Endothelial cell of umbilical vein (primary cell): ENCODE results near the gene MARCHF9. TPM values are rescaled to one million over a fixed set of nuclear protein-coding genes. Genes with fewer than 3 reads are reported as not detected.

Source experiments
- BruUV-seq: library from RNA; stranded (reverse); fragments of 400-500 nt; replicated peaks from 2 replicates; lab custom pipeline; 2021; lab: Mats Ljungman, UMichigan
- CTCF ChIA-PET: fragments of 300-600, 350-600 bp; sonication (Branson Sonifier 250); formaldehyde crosslinking; loops from one replicate; lab custom pipeline; 2021; ENCODE audit warnings: antibody characterized with exemption, inconsistent platforms; lab: Charles Lee
- POLR2A ChIA-PET: fragments of 300-600, 350-600 bp; sonication (Branson Sonifier 250); formaldehyde crosslinking; loops from one replicate; lab custom pipeline; 2021; ENCODE audit warnings: antibody characterized with exemption, inconsistent platforms; lab: Charles Lee
- DNase-seq: peaks from one replicate; pipeline ENCODE4 v3.0.0-alpha.2; 2011; ENCODE audit warnings: low read depth, low spot score
- FAIRE-seq: peaks from 2 replicates; lab custom pipeline; 2011; peaks lifted over from hg19 to GRCh38; lab: Jason Lieb, UNC
- H2AFZ ChIP-seq: 2 replicates; pipeline ENCODE4 v1.6.0; 2012; ENCODE audit warnings: low read depth, low read length, control low read depth, inconsistent platforms
- H3K27ac ChIP-seq: 2 replicates; pipeline ENCODE4 v1.5.1; 2011; ENCODE audit warnings: low read depth, mild to moderate bottlenecking, control low read depth, low read length, moderate library complexity; ENCODE audit not compliant: insufficient read depth
- H3K27me3 ChIP-seq, 2 experiments: 2 replicates each; pipeline versions ENCODE4 v1.6.0 to v1.6.1; 2011; ENCODE audit warnings: low read length in 2 of 2, mixed read lengths in 1 of 2; ENCODE audit not compliant: control insufficient read depth in 2 of 2, insufficient read depth in 2 of 2
- H3K36me3 ChIP-seq, 2 experiments: 2 replicates in 1 of 2; 3 replicates in 1 of 2; pipeline ENCODE4 v1.5.1; 2011; ENCODE audit warnings: low read length in 2 of 2, mild to moderate bottlenecking in 1 of 2, moderate library complexity in 1 of 2; ENCODE audit not compliant: control insufficient read depth in 2 of 2, insufficient read depth in 2 of 2; ENCODE audit errors: extremely low read depth in 1 of 2
- H3K4me1 ChIP-seq: 3 replicates; pipeline ENCODE4 v1.5.1; 2011; ENCODE audit warnings: mild to moderate bottlenecking, low read length; ENCODE audit not compliant: control insufficient read depth, insufficient read depth; ENCODE audit errors: extremely low read depth
- H3K4me2 ChIP-seq: 2 replicates; pipeline ENCODE4 v1.6.1; 2011; ENCODE audit warnings: low read length, control low read depth, mixed read lengths; ENCODE audit not compliant: insufficient read depth
- H3K4me3 ChIP-seq, 3 experiments: fragments of 200-600 bp in 1 of 3; sonication (generic), shearing (Covaris generic) in 1 of 3; replicated peaks in 1 of 3; 2 replicates each; pipeline ENCODE4 v1.5.1; 2011 to 2016; ENCODE audit warnings: control low read depth in 3 of 3, low read length in 3 of 3, mild to moderate bottlenecking in 2 of 3, inconsistent platforms in 1 of 3, low read depth in 1 of 3, moderate library complexity in 1 of 3; ENCODE audit not compliant: insufficient read depth in 1 of 3
- H3K79me2 ChIP-seq: 2 replicates; pipeline ENCODE4 v1.6.0; 2012; ENCODE audit warnings: low read length, inconsistent platforms; ENCODE audit not compliant: control insufficient read depth, insufficient read depth
- H3K9ac ChIP-seq: replicated peaks from 2 replicates; pipeline ENCODE3; 2011; ENCODE audit warnings: low read length, control low read depth; ENCODE audit not compliant: insufficient read depth; ENCODE audit errors: extremely low read depth
- H3K9me1 ChIP-seq: replicated peaks from 3 replicates; pipeline ENCODE4 v1.6.0; 2011; ENCODE audit warnings: mild to moderate bottlenecking, low read length; ENCODE audit not compliant: control insufficient read depth, insufficient read depth; ENCODE audit errors: extremely low read depth
- H3K9me3 ChIP-seq: replicated peaks from 2 replicates; pipeline ENCODE4 v1.5.1; 2012; ENCODE audit warnings: low read length, inconsistent platforms; ENCODE audit not compliant: control insufficient read depth, insufficient read depth
- H4K20me1 ChIP-seq: replicated peaks from 2 replicates; pipeline ENCODE3; 2011; ENCODE audit warnings: mild to moderate bottlenecking, low read length; ENCODE audit not compliant: control insufficient read depth, insufficient read depth; ENCODE audit errors: extremely low read depth
- EZH2 ChIP-seq: IDR thresholded peaks from 2 replicates; pipeline ENCODE4 v1.6.1; 2012; ENCODE audit warnings: borderline replicate concordance, low read depth, mild to moderate bottlenecking, moderate library complexity, low read length, inconsistent platforms; ENCODE audit not compliant: severe bottlenecking
- FOS ChIP-seq: IDR thresholded peaks from 2 replicates; pipeline ENCODE4 v1.6.1; 2011; ENCODE audit warnings: mild to moderate bottlenecking, low read length, moderate library complexity, borderline replicate concordance; ENCODE audit not compliant: insufficient read depth
- GATA2 ChIP-seq: IDR thresholded peaks from 2 replicates; pipeline ENCODE4 v1.7.0; 2011; ENCODE audit warnings: low read depth, mild to moderate bottlenecking, moderate library complexity, mixed read lengths, low read length; ENCODE audit not compliant: insufficient read length, insufficient read depth
- JUN ChIP-seq: IDR thresholded peaks from 2 replicates; pipeline ENCODE4 v1.6.1; 2011; ENCODE audit warnings: borderline replicate concordance, low read depth; ENCODE audit not compliant: insufficient read length, insufficient read depth
- MYC ChIP-seq: IDR thresholded peaks from one replicate; pipeline ENCODE4 v1.6.1; 2011; ENCODE audit warnings: mild to moderate bottlenecking, low read depth, low read length
- POLR2A ChIP-seq: IDR thresholded peaks from 2 replicates; pipeline ENCODE4 v1.6.1; 2012; ENCODE audit warnings: low read depth, mild to moderate bottlenecking, control low read depth, low read length
- POLR2AphosphoS5 ChIP-seq: IDR thresholded peaks from 2 replicates; pipeline ENCODE4 v1.6.1; 2012; ENCODE audit warnings: low read depth, mild to moderate bottlenecking, control low read depth, low read length, moderate library complexity; ENCODE audit not compliant: insufficient read depth
- dilution Hi-C: fragments of 300-500 bp; cut with MboI; formaldehyde crosslinking; loops from one replicate; pipeline ENCODE4 v1.15.0; 2019; ENCODE audit warnings: low sequenced_read_pairs; ENCODE audit not compliant: extremely low pct_ligation_motif_present
- intact Hi-C: fragments of 100-400 bp; cut with micrococcal nuclease; formaldehyde crosslinking; loops from one replicate; pipeline ENCODE4 v1.10.0; 2022
- polyA plus RNA-seq, 4 experiments: library from polyadenylated mRNA; depleted of rRNA in 3 of 4; stranded (reverse) in 3 of 4; unstranded in 1 of 4; fragments of >200 nt; gene quantifications; 2 replicates each; pipeline versions ENCODE4 v1.2.1 to v1.2.3, GENCODE V29; 2011 to 2012; ENCODE audit warnings: missing spikeins in 1 of 4
- total RNA-seq: library from RNA; stranded (reverse); gene quantifications from 2 replicates; pipeline ENCODE4 v1.2.3, GENCODE V29; 2021
- TF ChIP-seq, protein P1 (sequence below), 2 donors: IDR thresholded peaks; 1 replicate in 1 of 2; 2 replicates in 1 of 2; pipeline ENCODE4 v1.5.1; 2011; ENCODE audit warnings: low read length in 2 of 2, mild to moderate bottlenecking in 2 of 2, moderate library complexity in 2 of 2, control low read depth in 1 of 2, inconsistent platforms in 1 of 2, low read depth in 1 of 2; ENCODE audit not compliant: insufficient read depth in 1 of 2; ENCODE audit errors: extremely low read depth in 1 of 2
- TF ChIP-seq, protein P2 (sequence below): IDR thresholded peaks from 2 replicates; pipeline ENCODE4 v1.6.1; 2011; ENCODE audit not compliant: insufficient read depth, insufficient read length

Gene MARCHF9
- total and polyA plus RNA-seq, 2 donors (not counting 3 experiments of a cell fraction or from before 2014, with no cell fraction given) = 4.6 to 4.8 TPM

DNA sequence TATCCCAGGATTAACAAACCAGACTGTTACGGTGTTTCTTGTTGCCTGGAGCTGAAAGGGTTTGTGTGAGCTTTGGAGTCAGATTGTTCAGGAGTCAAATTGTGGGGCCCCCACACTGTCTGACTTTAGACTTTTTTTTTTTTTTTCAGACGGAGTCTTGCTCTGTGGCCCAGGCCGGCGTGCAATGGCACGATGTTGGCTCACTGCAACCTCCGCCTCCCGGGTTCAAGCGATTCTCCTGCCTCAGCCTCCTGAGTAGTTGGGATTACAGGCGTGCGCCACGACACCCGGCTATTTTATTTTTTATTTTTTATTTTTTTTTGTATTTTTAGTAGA lies 28.5 kb downstream of the MARCHF9 start:
- intact Hi-C loops = loop anchor here (1.0 to 2.0 kb wide), 2 partner anchors 14 to 47 kb away; no protein-coding TSS in a partner anchor

More for the DNA sequence above, 28.5 kb downstream of the MARCHF9 start:
- peak overlapping the region; percentile 59 for H3K9ac ChIP-seq
- FAIRE-seq (no peak), DNase-seq (no peak)
- peaks cover 7% of the 10 kb centered on the region for H3K4me1 ChIP-seq
- no peaks in the 10 kb centered on the region for H3K9me3 ChIP-seq
- no peaks in the 10 kb centered on the region for H3K27me3 ChIP-seq
- POLR2A ChIA-PET = interaction anchor here (1.0 kb wide), 1 partner anchor 11 kb away, joined by 4 read pairs; the partner anchor contains the start of genes EEF1AKMT3 and METTL1
- H2AFZ ChIP-seq = no peak overlapping the region
- TF ChIP-seq GATA2 (no peak), EZH2 (no peak), POLR2AphosphoS5 (no peak), JUN (no peak), POLR2A (no peak), MYC (no peak), FOS (no peak)
- TF ChIP-seq, protein P1, sequence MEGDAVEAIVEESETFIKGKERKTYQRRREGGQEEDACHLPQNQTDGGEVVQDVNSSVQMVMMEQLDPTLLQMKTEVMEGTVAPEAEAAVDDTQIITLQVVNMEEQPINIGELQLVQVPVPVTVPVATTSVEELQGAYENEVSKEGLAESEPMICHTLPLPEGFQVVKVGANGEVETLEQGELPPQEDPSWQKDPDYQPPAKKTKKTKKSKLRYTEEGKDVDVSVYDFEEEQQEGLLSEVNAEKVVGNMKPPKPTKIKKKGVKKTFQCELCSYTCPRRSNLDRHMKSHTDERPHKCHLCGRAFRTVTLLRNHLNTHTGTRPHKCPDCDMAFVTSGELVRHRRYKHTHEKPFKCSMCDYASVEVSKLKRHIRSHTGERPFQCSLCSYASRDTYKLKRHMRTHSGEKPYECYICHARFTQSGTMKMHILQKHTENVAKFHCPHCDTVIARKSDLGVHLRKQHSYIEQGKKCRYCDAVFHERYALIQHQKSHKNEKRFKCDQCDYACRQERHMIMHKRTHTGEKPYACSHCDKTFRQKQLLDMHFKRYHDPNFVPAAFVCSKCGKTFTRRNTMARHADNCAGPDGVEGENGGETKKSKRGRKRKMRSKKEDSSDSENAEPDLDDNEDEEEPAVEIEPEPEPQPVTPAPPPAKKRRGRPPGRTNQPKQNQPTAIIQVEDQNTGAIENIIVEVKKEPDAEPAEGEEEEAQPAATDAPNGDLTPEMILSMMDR (IDR thresholded peaks at IDR 0.05; ENCODE audit: extremely low read depth in 1 of 2, insufficient read depth in 1 of 2, low read depth in 1 of 2, low read length in 2 of 2) = no peak
- TF ChIP-seq, protein P2, sequence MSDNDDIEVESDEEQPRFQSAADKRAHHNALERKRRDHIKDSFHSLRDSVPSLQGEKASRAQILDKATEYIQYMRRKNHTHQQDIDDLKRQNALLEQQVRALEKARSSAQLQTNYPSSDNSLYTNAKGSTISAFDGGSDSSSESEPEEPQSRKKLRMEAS = no peak
- H4K20me1 ChIP-seq = no peaks in the 10 kb centered on the region
- peak overlapping the region; percentile 1 for H3K27ac ChIP-seq
- peaks cover 14% of the 10 kb centered on the region for H3K79me2 ChIP-seq
- CTCF ChIA-PET = interaction anchor here (0.8 to 3.2 kb wide), 20 partner anchors 9 to 200 kb away, joined by 3 to 15 read pairs (median 4); partner anchors contain the start of genes CYP27B1, EEF1AKMT3 and METTL1
- dilution Hi-C loops = no loop called here
- H3K4me3 ChIP-seq = peak overlapping the region; percentile 40 to 63 (median 52)
- H3K36me3 ChIP-seq = peaks cover 8 to 10% of the 10 kb centered on the region in 2 experiments
- H3K4me2 ChIP-seq = peak overlapping the region; percentile 70
- no TSS peak for BruUV-seq
- H3K9me1 ChIP-seq = no peaks in the 10 kb centered on the region
